Right kidney (tissue), 1 donor: ENCODE data around the gene TP53RK.

Source experiments
- DNase-seq: peaks from one replicate; pipeline ENCODE4 v3.0.0-alpha.2; 2016

The TP53RK gene

GRCh38 chr20:46640044-46640443 lies 49.2 kb downstream of the TP53RK start:
- no peak for DNase-seq

DNA sequence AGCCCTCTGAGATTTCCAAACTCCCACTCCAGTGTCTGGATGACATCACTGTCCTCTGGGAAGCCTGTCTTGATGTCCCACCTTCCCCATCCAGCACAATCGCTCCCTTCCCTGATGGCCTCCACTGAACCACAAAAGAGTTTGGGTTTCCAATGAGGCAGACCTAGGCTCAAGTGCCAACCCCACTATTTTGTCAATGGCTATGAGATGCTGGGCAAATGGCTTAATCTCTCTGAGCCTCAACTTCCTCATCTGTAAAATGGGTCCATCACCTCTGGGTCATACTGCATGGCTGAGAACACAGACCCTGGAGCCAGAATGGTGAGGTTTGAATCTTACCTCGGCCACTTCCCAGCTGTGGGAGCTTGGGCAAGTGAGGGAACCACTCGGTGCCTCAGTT lies 49.7 kb downstream of the TP53RK start:
- DNase-seq: no peak

DNA sequence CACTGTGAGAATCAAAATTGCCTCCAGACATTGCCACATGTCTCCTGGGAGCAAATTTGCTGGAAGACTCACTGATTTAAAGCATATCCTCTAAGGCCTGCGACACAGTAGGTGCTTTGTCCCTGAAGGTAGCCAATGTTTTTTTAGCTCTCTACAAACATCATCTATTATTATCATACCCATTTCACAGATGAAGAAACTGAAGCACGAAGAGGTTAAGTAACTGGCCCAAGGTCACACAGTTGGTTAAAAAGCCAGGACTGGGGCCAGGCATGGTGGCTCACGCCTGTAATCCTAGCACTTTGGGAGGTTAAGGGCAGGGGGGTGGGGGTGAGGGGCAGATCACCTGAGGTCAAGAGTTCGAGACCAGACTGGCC lies 50.4 kb downstream of the TP53RK start:
- no peak for DNase-seq

- no peak for DNase-seq
Measured at GRCh38 chr20:46638134-46638897, 50.9 kb downstream of the TP53RK start.

DNA sequence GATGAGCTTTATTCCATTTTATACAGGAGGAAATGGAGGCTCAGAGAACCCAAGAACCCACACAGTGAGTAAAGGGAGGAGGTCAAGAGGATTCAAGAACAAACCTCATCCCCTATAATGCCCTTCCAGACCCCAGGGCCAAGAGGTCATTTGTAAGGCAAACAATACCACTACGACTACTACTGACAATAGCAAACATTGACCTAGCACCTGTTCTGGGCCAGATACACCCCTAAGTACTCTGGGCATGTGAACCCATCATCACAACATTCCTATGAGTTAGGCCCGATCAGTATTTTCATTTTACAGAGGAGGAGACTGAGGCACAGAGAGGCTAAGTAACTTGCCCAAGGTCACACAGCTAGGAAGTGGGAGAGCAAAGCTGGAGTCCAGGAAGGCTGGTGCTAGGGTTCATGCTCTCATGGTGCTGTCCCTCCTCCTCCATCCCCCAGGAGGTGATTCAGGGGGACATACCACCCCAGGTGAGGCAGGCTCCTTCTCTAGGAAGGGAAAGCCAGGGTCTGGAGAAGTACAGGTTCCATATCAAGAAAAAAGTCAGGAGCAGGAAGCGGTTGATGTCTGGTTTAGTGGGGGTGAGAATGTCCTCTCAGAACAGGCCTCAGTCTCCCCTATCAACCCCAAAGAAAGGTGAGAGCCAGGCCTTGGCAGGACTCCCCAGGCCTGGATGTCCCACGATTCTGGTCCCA lies 51.7 kb downstream of the TP53RK start:
- DNase-seq: no peak

- no peak for DNase-seq
Measured at GRCh38 chr20:46637020-46637419, 52.2 kb downstream of the TP53RK start.

GRCh38 chr20:46636514-46636913 lies 52.7 kb downstream of the TP53RK start:
- no peak for DNase-seq

DNA sequence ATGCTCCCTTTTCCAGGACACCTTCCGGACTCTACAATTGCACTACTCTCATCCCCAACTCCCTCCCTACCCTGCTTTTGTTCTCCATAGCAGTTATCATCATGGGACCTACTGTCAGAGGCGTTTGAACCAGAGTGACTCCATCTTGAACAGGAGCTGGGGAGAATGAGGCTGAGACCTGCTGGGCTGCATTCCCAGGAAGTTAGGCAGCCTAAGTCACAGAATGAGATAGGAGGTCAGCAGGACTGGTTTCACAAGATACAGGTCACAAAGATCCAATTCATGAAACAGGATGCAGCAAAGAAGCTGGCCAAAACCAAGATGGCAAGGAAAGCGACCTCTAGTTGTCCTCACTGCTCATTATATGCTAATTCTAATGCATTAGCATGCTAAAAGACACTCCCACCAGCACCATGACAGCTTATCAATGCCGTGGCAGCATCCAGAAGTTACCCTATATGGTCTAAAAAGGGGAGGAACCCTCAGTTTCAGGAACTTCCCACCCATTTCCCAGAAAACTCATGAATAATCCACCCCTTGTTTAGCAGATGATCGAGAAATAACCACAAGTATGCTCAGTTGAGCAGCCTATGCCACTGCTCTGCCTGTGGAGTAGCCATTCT lies 53.6 kb downstream of the TP53RK start:
- no peak for DNase-seq

- no peak for DNase-seq
Measured at GRCh38 chr20:46634528-46634927, 54.7 kb downstream of the TP53RK start.
